Measurements from ENCODE around the gene ATOSA. TPM values are rescaled to one million over a fixed set of nuclear protein-coding genes. Genes with fewer than 3 reads are reported as not detected.

Gene ATOSA
- polyA plus RNA-seq, 1 donor, result 38.1 TPM

DNA sequence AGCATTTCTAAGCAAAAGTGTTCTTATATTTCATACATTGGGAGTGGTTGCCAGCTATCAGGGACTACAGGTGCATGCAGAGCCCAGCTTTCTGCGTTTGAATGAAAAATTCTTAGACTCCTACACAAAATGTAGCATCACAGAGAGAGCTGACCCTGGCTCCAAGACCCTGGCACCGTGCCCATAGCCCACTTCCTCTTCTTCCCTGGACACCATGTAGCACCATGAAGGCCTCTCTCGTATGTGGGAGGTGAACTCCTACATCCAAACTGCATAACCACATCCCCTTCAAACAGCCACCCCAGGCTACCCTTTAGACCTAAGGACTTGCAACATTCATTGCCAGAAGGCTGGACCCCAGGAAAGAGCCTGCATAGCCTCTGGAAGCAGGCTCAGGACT is 35.8 kb upstream of the ATOSA start:
- H3K9me3 ChIP-seq (ENCODE audit: control insufficient read depth, low read depth, low read length), result no peaks in the 10 kb centered on the region
- DNase-seq, result no peak
- H3K4me1 ChIP-seq (ENCODE audit: control insufficient read depth, insufficient read depth, low read length), result peaks cover 4% of the 10 kb centered on the region
- no peaks in the 10 kb centered on the region for H3K36me3 ChIP-seq (ENCODE audit: control insufficient read depth, insufficient read depth, low read length)
- H3K4me3 ChIP-seq (ENCODE audit: low read length), result no peak overlapping the region
- WGBS (ENCODE audit: insufficient coverage, low lambda C conversion rate), result 60% methylated on average over 1 of the region's 3 CpGs
- no peaks in the 10 kb centered on the region for H3K27me3 ChIP-seq (ENCODE audit: control insufficient read depth, insufficient read depth, low read length)
- H3K27ac ChIP-seq (ENCODE audit: low read length), result no peak overlapping the region

DNA sequence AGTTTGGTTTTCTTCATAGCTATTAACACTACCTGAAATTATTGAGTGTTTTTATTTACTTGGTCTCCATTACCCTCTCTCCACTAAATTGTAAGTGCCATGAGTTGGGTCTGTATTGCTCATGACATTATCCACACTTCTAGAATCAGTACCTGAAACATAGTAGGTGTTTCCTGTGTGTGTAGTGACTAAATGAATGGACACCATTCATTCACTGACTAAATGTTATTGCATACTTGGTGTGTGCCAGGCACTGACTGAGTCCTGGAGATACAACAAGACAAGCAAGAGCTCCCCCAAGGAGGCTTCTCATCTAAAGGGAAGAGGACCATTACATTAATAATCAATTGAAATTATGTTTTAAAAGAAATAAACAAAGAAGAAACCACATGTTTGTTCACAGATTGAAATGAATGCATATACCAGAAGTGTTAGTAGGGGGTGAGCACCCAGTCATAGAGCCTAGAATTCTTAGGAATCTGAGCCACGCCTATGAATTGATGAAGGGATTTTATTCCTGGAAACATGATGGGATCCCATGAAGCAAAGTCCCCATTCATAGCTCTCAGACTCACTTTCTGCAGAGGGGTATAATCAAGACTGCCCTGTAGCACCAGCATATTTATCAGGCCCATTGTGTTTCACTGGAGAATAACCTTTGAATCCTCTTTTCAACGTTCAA is 31.7 kb upstream of the ATOSA start:
- peaks cover 5% of the 10 kb centered on the region for H3K4me1 ChIP-seq (ENCODE audit: control insufficient read depth, insufficient read depth, low read length)
- WGBS (ENCODE audit: insufficient coverage, low lambda C conversion rate), result 33% methylated on average over 1 of the region's 2 CpGs
- DNase-seq, result peak in 1 of 2 donors; percentile 9
- H3K27ac ChIP-seq (ENCODE audit: low read length), result no peak overlapping the region
- no peaks in the 10 kb centered on the region for H3K36me3 ChIP-seq (ENCODE audit: control insufficient read depth, insufficient read depth, low read length)
- H3K4me3 ChIP-seq (ENCODE audit: low read length), result no peak overlapping the region
- no peaks in the 10 kb centered on the region for H3K27me3 ChIP-seq (ENCODE audit: control insufficient read depth, insufficient read depth, low read length)
- no peaks in the 10 kb centered on the region for H3K9me3 ChIP-seq (ENCODE audit: control insufficient read depth, low read depth, low read length)

DNA sequence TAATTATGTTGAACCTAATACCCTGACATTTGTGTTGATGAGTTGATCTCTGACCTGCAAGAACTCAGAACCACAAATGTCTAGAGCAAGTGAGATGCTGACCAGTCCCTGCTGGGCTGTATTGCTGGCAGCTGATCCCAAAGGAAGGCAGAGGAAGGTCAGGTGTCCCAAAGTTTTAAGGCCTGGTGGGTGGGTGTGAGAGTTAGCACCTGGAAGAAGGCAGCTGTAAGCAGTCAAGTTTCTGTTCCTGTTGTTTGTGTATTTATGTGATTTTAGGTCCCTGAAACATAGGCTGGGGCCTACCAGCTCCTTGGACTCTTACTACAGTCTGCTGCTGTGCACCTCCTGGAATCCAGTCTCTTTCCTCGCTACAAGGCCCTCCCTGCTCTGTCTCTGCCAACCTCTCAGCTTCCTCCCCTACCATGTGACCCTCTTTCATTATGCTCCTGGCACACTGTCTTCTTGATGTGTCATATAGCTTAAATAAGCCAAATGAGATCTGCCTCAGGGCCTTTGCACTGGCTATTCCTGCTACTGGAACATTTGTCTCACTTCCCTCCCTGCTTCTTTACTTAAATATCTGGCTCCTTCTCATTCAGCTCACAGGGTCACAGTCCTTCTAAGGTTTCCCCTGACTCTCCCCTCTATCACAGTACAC is 31.0 kb upstream of the ATOSA start:
- DNase-seq, result no peak
- H3K27me3 ChIP-seq (ENCODE audit: control insufficient read depth, insufficient read depth, low read length), result no peaks in the 10 kb centered on the region
- H3K4me3 ChIP-seq (ENCODE audit: low read length), result no peak overlapping the region
- H3K27ac ChIP-seq (ENCODE audit: low read length), result peak overlapping the region; percentile 56
- H3K9me3 ChIP-seq (ENCODE audit: control insufficient read depth, low read depth, low read length), result no peaks in the 10 kb centered on the region
- peaks cover 5% of the 10 kb centered on the region for H3K4me1 ChIP-seq (ENCODE audit: control insufficient read depth, insufficient read depth, low read length)
- no CpG with 5 or more reads among the region's 1 CpG for WGBS (ENCODE audit: insufficient coverage, low lambda C conversion rate)
- H3K36me3 ChIP-seq (ENCODE audit: control insufficient read depth, insufficient read depth, low read length), result no peaks in the 10 kb centered on the region

DNA sequence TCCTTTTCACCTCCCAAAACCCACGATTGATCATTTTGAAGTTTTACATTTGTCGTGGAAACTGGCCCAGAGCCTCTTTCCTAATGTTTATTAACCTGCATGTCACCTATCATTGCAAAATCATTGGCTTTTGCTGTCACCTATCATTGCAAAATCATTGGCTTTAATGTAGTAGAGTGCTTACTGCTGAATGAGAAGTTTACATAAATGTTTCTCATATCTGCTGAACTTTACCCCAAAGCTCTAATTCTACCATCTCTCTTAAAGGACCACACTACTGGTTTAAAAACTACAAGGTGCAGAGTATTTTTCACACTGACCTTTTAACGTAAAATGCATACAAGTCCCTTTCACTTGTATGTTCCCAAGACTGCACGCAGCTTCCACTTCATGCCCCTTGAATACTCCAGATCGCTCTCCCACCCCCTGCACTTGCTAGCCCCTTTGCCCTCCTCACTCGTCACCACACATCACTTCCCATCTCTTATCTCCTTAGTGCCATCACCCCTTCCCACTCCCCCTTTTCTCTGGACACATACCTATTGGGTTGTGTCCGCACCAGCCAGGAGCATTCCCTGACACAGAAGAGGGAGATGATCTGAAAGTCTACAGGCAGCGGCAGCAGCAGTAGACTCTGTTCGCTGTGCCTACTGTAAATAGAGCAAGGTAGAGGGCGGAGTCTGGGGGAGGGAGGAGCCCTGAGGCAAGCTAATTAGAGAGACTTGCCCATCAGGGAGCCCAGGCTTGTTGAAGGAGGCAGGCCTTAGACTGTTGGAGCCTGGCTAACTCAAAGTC is 30.2 kb upstream of the ATOSA start:
- H3K36me3 ChIP-seq (ENCODE audit: control insufficient read depth, insufficient read depth, low read length), result no peaks in the 10 kb centered on the region
- H3K4me1 ChIP-seq (ENCODE audit: control insufficient read depth, insufficient read depth, low read length), result peaks cover 5% of the 10 kb centered on the region
- DNase-seq, result peak; percentile 66 to 84
- H3K4me3 ChIP-seq (ENCODE audit: low read length), result peak overlapping the region; percentile 47
- H3K27me3 ChIP-seq (ENCODE audit: control insufficient read depth, insufficient read depth, low read length), result no peaks in the 10 kb centered on the region
- H3K27ac ChIP-seq (ENCODE audit: low read length), result peak overlapping the region; percentile 58
- WGBS (ENCODE audit: insufficient coverage, low lambda C conversion rate), result 28% methylated on average over 5 of the region's 10 CpGs
- H3K9me3 ChIP-seq (ENCODE audit: control insufficient read depth, low read depth, low read length), result no peaks in the 10 kb centered on the region

DNA sequence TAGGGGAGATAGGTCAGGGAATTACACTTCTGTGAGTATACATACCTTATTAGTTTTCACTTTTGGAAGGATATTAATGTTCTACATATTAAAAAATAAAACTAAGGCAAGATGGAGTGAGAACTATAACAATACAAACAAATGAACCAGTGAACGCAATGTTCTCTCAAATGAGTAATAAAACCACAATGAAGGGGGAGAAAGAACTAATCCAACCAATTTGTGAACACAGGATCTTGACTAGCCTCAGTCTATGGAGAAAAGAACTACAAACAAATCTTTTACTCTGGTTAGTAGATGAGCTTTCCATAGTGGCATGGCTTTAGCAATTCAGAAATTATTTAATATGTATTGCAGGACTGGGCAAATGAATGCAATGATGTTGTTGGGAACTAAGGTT is 26.9 kb upstream of the ATOSA start:
- WGBS (ENCODE audit: insufficient coverage, low lambda C conversion rate), result 88% methylated on average over 1 of the region's 1 CpG
- no peak overlapping the region for H3K4me3 ChIP-seq (ENCODE audit: low read length)
- no peaks in the 10 kb centered on the region for H3K36me3 ChIP-seq (ENCODE audit: control insufficient read depth, insufficient read depth, low read length)
- no peak for DNase-seq
- no peak overlapping the region for H3K27ac ChIP-seq (ENCODE audit: low read length)
- no peaks in the 10 kb centered on the region for H3K27me3 ChIP-seq (ENCODE audit: control insufficient read depth, insufficient read depth, low read length)
- H3K4me1 ChIP-seq (ENCODE audit: control insufficient read depth, insufficient read depth, low read length), result peaks cover 5% of the 10 kb centered on the region
- H3K9me3 ChIP-seq (ENCODE audit: control insufficient read depth, low read depth, low read length), result no peaks in the 10 kb centered on the region

DNA sequence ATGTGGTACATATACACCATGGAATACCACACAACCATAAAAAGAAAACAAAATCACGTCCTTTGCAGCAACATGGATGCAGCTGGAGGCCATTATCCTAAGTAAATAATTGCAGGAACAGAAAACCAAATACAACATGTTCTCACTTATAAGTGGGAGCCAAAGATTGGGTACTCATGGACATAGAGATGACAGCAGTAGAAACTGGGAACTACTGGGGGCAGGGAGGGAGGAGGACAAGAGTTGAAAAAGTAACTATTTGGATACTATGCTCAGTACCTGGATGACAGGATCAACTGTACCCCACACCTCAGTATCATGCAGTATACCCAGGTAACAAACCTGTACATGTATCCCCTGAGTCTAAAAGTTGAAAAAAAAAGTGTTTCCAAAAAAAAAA is 23.2 kb upstream of the ATOSA start:
- no peak for DNase-seq
- H3K9me3 ChIP-seq (ENCODE audit: control insufficient read depth, low read depth, low read length), result no peaks in the 10 kb centered on the region
- no peaks in the 10 kb centered on the region for H3K27me3 ChIP-seq (ENCODE audit: control insufficient read depth, insufficient read depth, low read length)
- H3K27ac ChIP-seq (ENCODE audit: low read length), result no peak overlapping the region
- H3K4me1 ChIP-seq (ENCODE audit: control insufficient read depth, insufficient read depth, low read length), result no peaks in the 10 kb centered on the region
- WGBS (ENCODE audit: insufficient coverage, low lambda C conversion rate), result no CpG with 5 or more reads among the region's 1 CpG
- no peak overlapping the region for H3K4me3 ChIP-seq (ENCODE audit: low read length)
- H3K36me3 ChIP-seq (ENCODE audit: control insufficient read depth, insufficient read depth, low read length), result no peaks in the 10 kb centered on the region

DNA sequence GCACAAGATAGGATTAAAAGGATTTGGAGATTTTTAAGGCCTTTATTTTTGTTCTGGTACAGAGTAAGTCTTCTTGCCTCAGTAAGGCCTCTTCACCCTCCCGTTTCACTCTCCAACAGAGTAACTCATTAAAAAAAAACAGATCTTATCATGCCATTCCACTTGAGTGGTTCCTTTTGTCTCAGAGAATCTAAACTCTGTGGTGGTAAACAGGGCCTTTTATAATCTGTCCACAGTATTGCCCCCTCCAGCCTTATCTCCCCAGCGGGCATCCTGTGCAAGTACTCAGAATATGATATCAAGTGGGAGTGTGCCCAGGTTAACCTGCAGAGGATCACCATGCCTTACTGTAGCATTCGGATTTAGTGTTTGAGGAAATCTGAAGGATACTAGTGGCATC is 20.3 kb upstream of the ATOSA start:
- DNase-seq, result no peak
- H3K27me3 ChIP-seq (ENCODE audit: control insufficient read depth, insufficient read depth, low read length), result no peaks in the 10 kb centered on the region
- no peaks in the 10 kb centered on the region for H3K4me1 ChIP-seq (ENCODE audit: control insufficient read depth, insufficient read depth, low read length)
- WGBS (ENCODE audit: insufficient coverage, low lambda C conversion rate), result 20% methylated on average over 1 of the region's 3 CpGs
- H3K9me3 ChIP-seq (ENCODE audit: control insufficient read depth, low read depth, low read length), result no peaks in the 10 kb centered on the region
- no peak overlapping the region for H3K27ac ChIP-seq (ENCODE audit: low read length)
- H3K36me3 ChIP-seq (ENCODE audit: control insufficient read depth, insufficient read depth, low read length), result no peaks in the 10 kb centered on the region
- no peak overlapping the region for H3K4me3 ChIP-seq (ENCODE audit: low read length)

DNA sequence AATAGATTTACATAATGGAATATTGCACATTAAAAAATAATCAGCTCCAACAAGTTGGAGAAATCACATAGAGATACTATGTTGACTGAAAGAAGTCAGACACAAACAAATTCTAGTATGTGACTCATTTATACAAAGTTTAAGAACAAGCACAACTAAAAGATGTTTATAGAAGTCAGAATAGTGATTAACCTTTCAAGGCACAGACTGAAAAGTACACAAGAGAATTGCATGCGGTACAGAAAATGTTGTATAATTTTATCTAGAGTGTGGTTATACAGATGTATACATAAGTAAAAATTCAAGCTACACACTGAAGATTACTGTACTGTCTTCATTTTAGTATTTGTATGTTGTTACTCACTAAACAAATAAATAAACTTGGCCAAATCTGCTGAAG is 19.3 kb upstream of the ATOSA start:
- 0% methylated on average over 1 of the region's 1 CpG for WGBS (ENCODE audit: insufficient coverage, low lambda C conversion rate)
- Histone ChIP-seq H3K36me3 (ENCODE audit: control insufficient read depth, insufficient read depth, low read length) (no peaks in the 10 kb centered on the region), H3K27ac (ENCODE audit: low read length) (no peak overlapping the region), H3K4me3 (ENCODE audit: low read length) (no peak overlapping the region), H3K27me3 (ENCODE audit: control insufficient read depth, insufficient read depth, low read length) (no peaks in the 10 kb centered on the region), H3K9me3 (ENCODE audit: control insufficient read depth, low read depth, low read length) (no peaks in the 10 kb centered on the region), H3K4me1 (ENCODE audit: control insufficient read depth, insufficient read depth, low read length) (no peaks in the 10 kb centered on the region)
- no peak for DNase-seq

DNA sequence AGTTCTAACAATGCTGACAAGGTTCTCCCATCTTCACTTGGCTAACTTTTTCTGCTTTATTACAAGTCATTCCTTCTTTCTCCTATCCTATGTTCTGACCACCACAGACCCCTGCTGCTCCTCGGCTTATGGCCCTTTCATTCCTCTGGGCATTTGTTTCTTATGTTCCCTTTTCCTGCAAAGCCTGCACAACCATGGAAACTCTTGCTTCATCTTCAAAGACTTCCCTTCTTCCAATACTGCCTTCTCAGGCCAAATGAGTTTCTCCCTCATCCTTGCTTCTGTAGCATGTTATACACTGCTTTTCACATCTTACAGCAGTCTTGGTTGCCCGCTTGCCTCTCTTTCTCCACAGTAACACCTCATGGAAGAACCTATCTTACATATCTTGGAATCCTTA is 17.9 kb upstream of the ATOSA start:
- 78% methylated on average over 1 of the region's 2 CpGs for WGBS (ENCODE audit: insufficient coverage, low lambda C conversion rate)
- Histone ChIP-seq H3K4me3 (ENCODE audit: low read length) (no peak overlapping the region), H3K4me1 (ENCODE audit: control insufficient read depth, insufficient read depth, low read length) (no peaks in the 10 kb centered on the region), H3K27me3 (ENCODE audit: control insufficient read depth, insufficient read depth, low read length) (no peaks in the 10 kb centered on the region), H3K9me3 (ENCODE audit: control insufficient read depth, low read depth, low read length) (no peaks in the 10 kb centered on the region), H3K36me3 (ENCODE audit: control insufficient read depth, insufficient read depth, low read length) (no peaks in the 10 kb centered on the region), H3K27ac (ENCODE audit: low read length) (no peak overlapping the region)
- no peak for DNase-seq

DNA sequence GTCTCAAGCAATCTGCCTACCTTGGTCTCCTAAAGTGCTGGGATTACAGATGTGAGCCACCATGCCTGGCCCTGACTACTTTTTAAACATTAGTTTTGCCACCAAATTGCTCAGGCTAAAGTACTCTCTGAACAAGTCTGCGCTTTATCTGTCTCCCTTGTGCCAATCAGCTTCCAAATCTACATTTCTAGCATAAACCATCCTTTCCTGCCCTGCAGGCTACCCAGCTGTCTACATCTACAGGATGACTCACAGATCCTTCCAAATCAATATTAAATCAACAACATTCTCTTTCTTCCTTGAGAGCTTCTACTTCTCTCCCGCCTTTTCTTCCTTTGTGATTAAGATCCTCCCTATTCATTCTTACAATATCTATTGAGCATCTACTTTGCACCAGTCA is 16.0 kb upstream of the ATOSA start:
- H3K27me3 ChIP-seq (ENCODE audit: control insufficient read depth, insufficient read depth, low read length), result no peaks in the 10 kb centered on the region
- no peak overlapping the region for H3K27ac ChIP-seq (ENCODE audit: low read length)
- DNase-seq, result no peak
- WGBS (ENCODE audit: insufficient coverage, low lambda C conversion rate), result 100% methylated on average over 1 of the region's 2 CpGs
- no peaks in the 10 kb centered on the region for H3K9me3 ChIP-seq (ENCODE audit: control insufficient read depth, low read depth, low read length)
- H3K36me3 ChIP-seq (ENCODE audit: control insufficient read depth, insufficient read depth, low read length), result no peaks in the 10 kb centered on the region
- no peaks in the 10 kb centered on the region for H3K4me1 ChIP-seq (ENCODE audit: control insufficient read depth, insufficient read depth, low read length)
- H3K4me3 ChIP-seq (ENCODE audit: low read length), result no peak overlapping the region

Measured in large intestine (tissue), 3 donors.